GM23248 (cell line): ENCODE results near the gene STAMBPL1.

ENCODE experiments used
- EZH2 ChIP-seq: fragments of 200-600 bp; sonication (generic); IDR thresholded peaks from 2 replicates; pipeline ENCODE4 v1.6.1; 2018; ENCODE audit warnings: antibody characterized with exemption, mild to moderate bottlenecking; ENCODE audit not compliant: insufficient read depth, poor library complexity, severe bottlenecking
- EZH2phosphoT487 ChIP-seq: fragments of 200-600 bp; sonication (generic); IDR thresholded peaks from 2 replicates; pipeline ENCODE4 v1.6.1; 2018; ENCODE audit warnings: antibody characterized with exemption, moderate library complexity, mild to moderate bottlenecking, low read depth; ENCODE audit not compliant: insufficient read depth

GRCh38 chr10:88849234-88849633, 30.8 kb upstream of the STAMBPL1 start:
- TF ChIP-seq EZH2: no peak
- TF ChIP-seq EZH2phosphoT487: no peak
